Panc1 (cell line): ENCODE results near the gene AAMP.

ENCODE experiments used
- CTCF ChIP-seq: fragments of 450-650 bp; IDR thresholded peaks from 2 replicates; pipeline ENCODE4 v1.5.1; 2017; ENCODE audit warnings: mild to moderate bottlenecking
- POLR2AphosphoS5 ChIP-seq: IDR thresholded peaks from 2 replicates; pipeline ENCODE4 v1.6.1; 2012; ENCODE audit warnings: mild to moderate bottlenecking, low read depth, low read length, moderate library complexity
- SIN3A ChIP-seq: IDR thresholded peaks from 2 replicates; pipeline ENCODE4 v1.6.1; 2012; ENCODE audit warnings: low read depth, mild to moderate bottlenecking, low read length, moderate library complexity, borderline replicate concordance; ENCODE audit not compliant: insufficient read depth
- TCF7L2 ChIP-seq: IDR thresholded peaks from 2 replicates; pipeline ENCODE4 v1.6.1; 2011; ENCODE audit warnings: mild to moderate bottlenecking, low read depth, low read length, inconsistent platforms
- TF ChIP-seq, protein P1 (sequence below), 2 experiments: IDR thresholded peaks; 2 replicates each; pipeline ENCODE4 v1.6.1; 2011 to 2012; ENCODE audit warnings: low read depth in 2 of 2, control low read depth in 1 of 2, low read length in 1 of 2, mild to moderate bottlenecking in 1 of 2, moderate library complexity in 1 of 2; ENCODE audit not compliant: insufficient read depth in 1 of 2

GRCh38 chr2:218216674-218217359 is 53.1 kb downstream of the AAMP start, which contains the start of gene ARPC2:
- no peak for TF ChIP-seq CTCF
- TF ChIP-seq, protein P1, sequence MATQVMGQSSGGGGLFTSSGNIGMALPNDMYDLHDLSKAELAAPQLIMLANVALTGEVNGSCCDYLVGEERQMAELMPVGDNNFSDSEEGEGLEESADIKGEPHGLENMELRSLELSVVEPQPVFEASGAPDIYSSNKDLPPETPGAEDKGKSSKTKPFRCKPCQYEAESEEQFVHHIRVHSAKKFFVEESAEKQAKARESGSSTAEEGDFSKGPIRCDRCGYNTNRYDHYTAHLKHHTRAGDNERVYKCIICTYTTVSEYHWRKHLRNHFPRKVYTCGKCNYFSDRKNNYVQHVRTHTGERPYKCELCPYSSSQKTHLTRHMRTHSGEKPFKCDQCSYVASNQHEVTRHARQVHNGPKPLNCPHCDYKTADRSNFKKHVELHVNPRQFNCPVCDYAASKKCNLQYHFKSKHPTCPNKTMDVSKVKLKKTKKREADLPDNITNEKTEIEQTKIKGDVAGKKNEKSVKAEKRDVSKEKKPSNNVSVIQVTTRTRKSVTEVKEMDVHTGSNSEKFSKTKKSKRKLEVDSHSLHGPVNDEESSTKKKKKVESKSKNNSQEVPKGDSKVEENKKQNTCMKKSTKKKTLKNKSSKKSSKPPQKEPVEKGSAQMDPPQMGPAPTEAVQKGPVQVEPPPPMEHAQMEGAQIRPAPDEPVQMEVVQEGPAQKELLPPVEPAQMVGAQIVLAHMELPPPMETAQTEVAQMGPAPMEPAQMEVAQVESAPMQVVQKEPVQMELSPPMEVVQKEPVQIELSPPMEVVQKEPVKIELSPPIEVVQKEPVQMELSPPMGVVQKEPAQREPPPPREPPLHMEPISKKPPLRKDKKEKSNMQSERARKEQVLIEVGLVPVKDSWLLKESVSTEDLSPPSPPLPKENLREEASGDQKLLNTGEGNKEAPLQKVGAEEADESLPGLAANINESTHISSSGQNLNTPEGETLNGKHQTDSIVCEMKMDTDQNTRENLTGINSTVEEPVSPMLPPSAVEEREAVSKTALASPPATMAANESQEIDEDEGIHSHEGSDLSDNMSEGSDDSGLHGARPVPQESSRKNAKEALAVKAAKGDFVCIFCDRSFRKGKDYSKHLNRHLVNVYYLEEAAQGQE (IDR thresholded peaks at IDR 0.05; ENCODE audit: insufficient read depth in 1 of 2, low read depth in 2 of 2, low read length in 1 of 2) = no peak
- TF ChIP-seq POLR2AphosphoS5 = peak; percentile 83
- TF ChIP-seq SIN3A = no peak; the same call in 1 of the 2 replicates
- 0 out of 2 replicates have a peak, but pooled peaks have one; percentile 26 for TF ChIP-seq TCF7L2
